ENCODE results near the gene PAQR4. TPM values are rescaled to one million over a fixed set of nuclear protein-coding genes. Genes with fewer than 3 reads are reported as not detected.

Gene PAQR4
- total and polyA plus RNA-seq, 10 of the 15 experiments (the other 5 are each of a cell fraction or from before 2014, with no cell fraction given), result 0.39 to 31.8 (median 13.5) TPM

GRCh38 chr16:2967721-2968161 is 1.4 kb upstream of the PAQR4 start (continued):
- no peak for TF ChIP-seq BCL3 (IDR thresholded peaks at IDR 0.05; ENCODE audit: borderline replicate concordance, insufficient read depth, low read depth, low read length, poor library complexity, severe bottlenecking)

- no TSS peak for BruUV-seq (replicated peaks)
- no peaks in the 10 kb centered on the region for H4K20me1 ChIP-seq (ENCODE audit: control insufficient read depth, insufficient read depth)
- ATAC-seq (peak; percentile 6), FAIRE-seq (no peak), DNase-seq (ENCODE audit: low read depth, low spot score) (no peak)
- H3K4me1 ChIP-seq (ENCODE audit: control insufficient read depth, insufficient read depth, low read length), result peaks cover 32% of the 10 kb centered on the region
- H3K36me3 ChIP-seq (ENCODE audit: control insufficient read depth in 2 of 2, insufficient read depth in 2 of 2, low read length in 1 of 2), result peaks cover 4 to 10% of the 10 kb centered on the region in 2 experiments; a peak in 3 of 4 replicates
- SMC1A ChIA-PET (ENCODE audit: uncharacterized antibody, unreplicated experiment), result no interaction called here
- H3K27me3 ChIP-seq (replicated peaks in 1 of 2; ENCODE audit: control insufficient read depth in 2 of 2, insufficient read depth in 2 of 2, low read length in 1 of 2), result no peaks in the 10 kb centered on the region
- H3K4me3 ChIP-seq, result peak overlapping the region; percentile 91
- peak overlapping the region; percentile 84 for H3K4me2 ChIP-seq (ENCODE audit: control insufficient read depth, insufficient read depth)
- CTCF ChIA-PET, result no interaction called here
- peak overlapping the region; percentile 80; the same call in 1 of the 2 replicates for H3K9ac ChIP-seq (ENCODE audit: control insufficient read depth, insufficient read depth, low read length)
- peaks cover 16% of the 10 kb centered on the region for H3K79me2 ChIP-seq (ENCODE audit: control insufficient read depth, insufficient read depth, low read length)
- H2AFZ ChIP-seq (ENCODE audit: control insufficient read depth, low read depth, low read length), result peak overlapping the region; percentile 65
- no peak overlapping the region for H3K27ac ChIP-seq (ENCODE audit: control insufficient read depth, insufficient read depth)
- H3K9me3 ChIP-seq (replicated peaks; ENCODE audit: control insufficient read depth, insufficient read depth, low read length), result no peaks in the 10 kb centered on the region
- intact Hi-C loops (cut with micrococcal nuclease; ENCODE audit: unreplicated experiment) (no loop called here), in situ Hi-C loops (cut with MboI) (no loop called here)
- RAD21 ChIA-PET (ENCODE audit: unreplicated experiment), result no interaction called here
- POLR2A ChIA-PET, result interaction anchor here (0.6 kb wide), 1 partner anchor 12 kb away, joined by 9 read pairs; no protein-coding TSS in a partner anchor
- TF ChIP-seq POU2F2 (IDR thresholded peaks at IDR 0.05; ENCODE audit: borderline replicate concordance, low read depth, low read length), result peak; percentile 41; the same call in 1 of the 3 replicates
- TF ChIP-seq RELA (IDR thresholded peaks at IDR 0.05; ENCODE audit: borderline replicate concordance, partially characterized antibody), result no peak
- WGBS (ENCODE audit: insufficient coverage, insufficient replicate concordance, low lambda C conversion rate, missing lambda C conversion rate), result 2% methylated on average over 18 of the region's 18 CpGs
These were observed 795 bp upstream of the PAQR4 start for GRCh38 chr16:2968368-2968737.
